Frontal cortex (tissue), 4 donors: Measurements from ENCODE around the gene KMT5C. TPM values are rescaled to one million over a fixed set of nuclear protein-coding genes. Genes with fewer than 3 reads are reported as not detected.

Source experiments
- DNase-seq, 2 donors: peaks; one replicate each; pipeline ENCODE4 v3.0.0; 2012; ENCODE audit warnings: low spot score in 2 of 2
- FAIRE-seq: peaks from 2 replicates; lab custom pipeline; 2012; peaks lifted over from hg19 to GRCh38; lab: Jason Lieb, UNC
- total RNA-seq: library from RNA; depleted of rRNA; stranded (reverse); fragments of >200 nt; gene quantifications from one replicate; pipeline ENCODE4 v1.2.3, GENCODE V29; 2014
- donor health status: control.
- donor health status: control.
- donor health status: control.

The KMT5C gene
- total RNA-seq, 1 donor from 2014 or later, result 5.7 TPM

GRCh38 chr19:55362174-55362989, 22.7 kb downstream of the KMT5C start:
- no peak for FAIRE-seq
- DNase-seq, result no peak

GRCh38 chr19:55362990-55363716, 23.5 kb downstream of the KMT5C start, which contains the start of gene GARIN5B:
TSS of gene GARIN5B (minus strand) at chr19:55363260. CDS start at chr19:55363066, 194 bp downstream.
- no peak for DNase-seq
- no peak for FAIRE-seq

- FAIRE-seq (no peak), DNase-seq (no peak)
These were observed 25.6 kb downstream of the KMT5C start for GRCh38 chr19:55365245-55365644.

- FAIRE-seq (no peak), DNase-seq (no peak)
These were observed 26.3 kb downstream of the KMT5C start for GRCh38 chr19:55365964-55366363.

GRCh38 chr19:55366790-55367189, 27.1 kb downstream of the KMT5C start:
- DNase-seq (no peak), FAIRE-seq (no peak)

GRCh38 chr19:55368106-55368505, 28.4 kb downstream of the KMT5C start:
- no peak for DNase-seq
- no peak for FAIRE-seq

GRCh38 chr19:55368701-55369563, 29.3 kb downstream of the KMT5C start:
- FAIRE-seq (no peak), DNase-seq (no peak)

GRCh38 chr19:55369653-55370304, 30.1 kb downstream of the KMT5C start:
- DNase-seq (peak; percentile 68 to 86), FAIRE-seq (no peak)

- no peak for FAIRE-seq
- no peak for DNase-seq
These were observed 30.8 kb downstream of the KMT5C start, which contains the start of gene IL11 for GRCh38 chr19:55370305-55370988. TSS of gene IL11 (minus strand) at chr19:55370463. CDS start at chr19:55370310, 153 bp downstream.

GRCh38 chr19:55372316-55373081, 32.8 kb downstream of the KMT5C start:
- DNase-seq (no peak), FAIRE-seq (no peak)

GRCh38 chr19:55373306-55373992, 33.8 kb downstream of the KMT5C start:
- FAIRE-seq, result no peak

GRCh38 chr19:55373993-55374757, 34.5 kb downstream of the KMT5C start:
- DNase-seq (no peak), FAIRE-seq (no peak)

More at GRCh38 chr19:55373306-55373992, 33.8 kb downstream of the KMT5C start:
- no peak for DNase-seq

GRCh38 chr19:55376241-55376933, 36.7 kb downstream of the KMT5C start, which contains the start of gene TMEM190:
TSS of gene TMEM190 (plus strand) at chr19:55376826. CDS start at chr19:55376854, 28 bp downstream.
- DNase-seq (no peak), FAIRE-seq (no peak)

GRCh38 chr19:55377356-55378131, 37.9 kb downstream of the KMT5C start:
- DNase-seq (no peak), FAIRE-seq (no peak)

- FAIRE-seq, result no peak
- no peak for DNase-seq
These were observed 39.5 kb downstream of the KMT5C start for GRCh38 chr19:55379174-55379573.
